Astrocyte of the spinal cord (primary cell): ENCODE data around the gene SECTM1.
"Not testable (repeated sequence)": the region's sequence is repeated elsewhere in the genome, so short reads cannot be mapped to it uniquely, and the experiment has no call there.

Experiments
- DNase-seq: peaks from one replicate; pipeline ENCODE4 v3.0.0; 2011; ENCODE audit warnings: low read depth, low spot score
- H3K4me3 ChIP-seq: 2 replicates; pipeline ENCODE4 v1.5.1; 2011; ENCODE audit warnings: low read depth, mild to moderate bottlenecking, low read length, moderate library complexity
- CTCF ChIP-seq: IDR thresholded peaks from 2 replicates; pipeline ENCODE4 v1.5.1; 2012; ENCODE audit warnings: low read depth, mild to moderate bottlenecking, low read length, inconsistent platforms
- in situ Hi-C: cut with HindIII; loops from 2 replicates; pipeline ENCODE4 v1.10.0; 2017; ENCODE audit warnings: low sequenced_read_pairs

Gene SECTM1

GRCh38 chr17:82365606-82366295, 32.2 kb upstream of the SECTM1 start:
- in situ Hi-C loops, result no loop called here
- no peak for TF ChIP-seq CTCF
- no peak for DNase-seq
- no peak overlapping the region for H3K4me3 ChIP-seq

- TF ChIP-seq CTCF, result no peak
- no peak overlapping the region for H3K4me3 ChIP-seq
- no peak for DNase-seq
- in situ Hi-C loops, result no loop called here
Observed at GRCh38 chr17:82361885-82362633, 28.5 kb upstream of the SECTM1 start.

DNA sequence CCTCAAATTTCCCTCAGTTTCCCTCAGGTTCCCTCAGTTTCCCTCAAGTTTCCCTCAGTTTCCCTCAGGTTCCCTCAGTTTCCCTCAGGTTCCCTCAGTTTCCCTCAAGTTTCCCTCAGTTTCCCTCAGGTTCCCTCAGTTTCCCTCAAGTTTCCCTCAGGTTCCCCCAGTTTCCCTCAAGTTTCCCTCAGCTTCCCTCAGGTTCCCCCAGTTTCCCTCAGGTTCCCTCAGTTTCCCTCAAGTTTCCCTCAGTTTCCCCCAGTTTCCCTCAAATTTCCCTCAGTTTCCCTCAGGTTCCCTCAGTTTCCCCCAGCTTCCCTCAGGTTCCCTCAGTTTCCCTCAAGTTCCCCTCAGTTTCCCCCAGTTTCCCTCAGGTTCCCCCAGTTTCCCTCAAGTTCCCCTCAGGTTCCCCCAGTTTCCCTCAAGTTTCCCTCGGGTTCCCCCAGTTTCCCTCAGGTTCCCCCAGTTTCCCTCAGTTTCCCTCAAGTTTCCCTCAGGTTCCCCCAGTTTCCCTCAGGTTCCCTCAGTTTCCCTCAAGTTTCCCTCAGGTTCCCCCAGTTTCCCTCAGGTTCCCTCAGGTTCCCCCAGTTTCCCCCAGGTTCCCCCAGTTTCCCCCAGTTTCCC, 26.0 kb upstream of the SECTM1 start:
- H3K4me3 ChIP-seq, in situ Hi-C loops, DNase-seq: not testable (repeated sequence)

DNA sequence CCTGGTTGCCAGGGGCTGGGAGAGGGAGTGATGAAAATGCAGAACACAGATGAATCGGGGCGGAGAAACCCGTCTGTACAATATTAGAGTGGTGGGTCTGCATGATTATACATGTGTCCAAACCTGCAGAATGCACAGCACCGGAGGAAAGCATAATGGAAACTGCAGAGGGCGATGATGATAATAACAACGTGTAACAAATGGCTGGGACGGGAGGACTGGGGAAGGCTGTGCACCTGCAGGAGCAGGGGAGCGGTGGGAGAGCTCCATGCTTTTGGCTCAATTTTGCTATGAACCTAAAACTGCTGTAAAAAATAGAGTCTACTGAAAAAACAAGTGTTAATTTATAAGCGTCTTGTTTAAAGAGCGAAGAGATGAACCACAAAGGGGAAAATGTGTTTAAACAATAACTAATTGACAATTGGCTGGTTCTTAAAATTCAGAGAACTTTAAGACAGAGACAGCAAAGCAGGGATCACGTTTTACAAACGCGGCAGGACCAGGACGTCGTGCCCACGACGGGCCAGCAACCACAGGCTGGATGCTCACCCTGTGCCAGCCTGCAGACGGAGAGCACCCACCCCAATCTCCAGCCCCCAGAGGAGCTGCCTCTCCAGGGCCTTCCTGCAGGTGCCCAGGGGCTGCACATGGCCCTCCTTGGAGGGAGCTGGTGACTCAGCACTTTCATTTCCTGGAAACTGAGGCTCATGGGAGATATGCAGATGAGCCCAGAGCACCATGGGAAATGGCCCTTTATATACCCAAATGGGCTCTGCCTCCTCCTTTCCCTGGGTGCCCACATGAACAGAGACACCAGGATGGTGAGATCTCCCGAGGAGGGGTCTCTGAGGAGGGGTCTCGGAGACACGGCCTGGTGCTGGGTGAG, 25.1 kb upstream of the SECTM1 start, which contains the start of gene TEX19:
TEX19 (plus strand) TSS at position 783 of the 886 bp plus-strand sequence. CDS start 2,904 bp downstream, outside the sequence.
- TF ChIP-seq CTCF, result no peak
- in situ Hi-C loops, result no loop called here
- H3K4me3 ChIP-seq, result no peak within 1 kb of the TSS
- no peak for DNase-seq

DNA sequence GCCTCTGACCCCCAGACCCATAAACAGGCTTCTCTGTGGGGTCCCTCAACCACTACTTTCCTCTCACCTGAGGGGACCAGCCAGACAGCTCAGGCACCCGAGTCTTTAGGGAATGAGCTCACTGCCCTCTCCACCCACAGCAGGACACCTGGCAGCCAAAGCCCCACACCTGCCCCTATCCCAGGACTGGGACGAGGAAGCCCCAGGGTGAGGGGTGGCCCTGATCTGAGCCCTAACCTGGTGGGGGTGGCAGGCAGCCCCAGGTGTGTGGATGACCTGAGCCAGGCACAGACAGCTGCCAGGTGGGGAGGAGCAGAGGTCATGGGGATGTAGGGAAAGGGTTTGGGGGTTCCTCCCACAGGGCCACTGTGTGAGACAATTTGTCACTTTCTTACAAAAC, 23.8 kb upstream of the SECTM1 start:
- H3K4me3 ChIP-seq, result no peak overlapping the region
- DNase-seq, result no peak
- TF ChIP-seq CTCF, result no peak
- in situ Hi-C loops, result no loop called here

DNA sequence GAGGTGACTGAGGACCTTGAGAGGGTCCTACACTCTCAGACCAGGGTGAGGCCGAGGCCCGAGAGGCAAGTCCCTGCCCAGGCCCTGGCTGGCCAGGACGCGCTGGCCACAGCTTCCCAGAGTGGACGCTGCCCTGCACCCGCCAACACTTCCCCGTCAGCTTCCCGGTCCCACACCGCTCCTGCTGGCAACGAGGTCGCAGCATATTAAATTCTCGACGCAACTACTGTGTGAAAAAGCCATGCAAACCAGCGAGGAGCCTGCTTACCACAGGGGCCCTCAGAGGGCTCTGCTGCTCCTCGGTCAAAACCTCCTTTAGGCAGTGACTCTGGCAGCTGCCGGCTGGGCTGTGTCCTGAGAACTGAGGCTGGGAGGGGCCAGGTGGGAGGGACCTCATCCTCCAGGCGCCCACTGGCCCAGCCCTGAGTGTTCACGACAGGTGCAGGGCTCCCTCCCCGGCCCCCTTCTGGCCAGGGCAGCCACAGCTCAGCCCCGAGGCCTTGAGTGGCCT, 23.3 kb upstream of the SECTM1 start:
- no peak overlapping the region for H3K4me3 ChIP-seq
- in situ Hi-C loops, result no loop called here
- no peak for TF ChIP-seq CTCF
- no peak for DNase-seq
